AG09309 (cell line): ENCODE data around the gene PHF19.

Source experiments
- DNase-seq: peaks from one replicate; pipeline ENCODE4 v3.0.0-alpha.2; 2010; ENCODE audit warnings: low read depth
- H3K4me3 ChIP-seq: 2 replicates; pipeline ENCODE4 v1.5.1; 2011; ENCODE audit warnings: mild to moderate bottlenecking, low read depth, low read length, moderate library complexity; ENCODE audit not compliant: control insufficient read depth
- TF ChIP-seq, protein P1 (sequence below): IDR thresholded peaks from 2 replicates; pipeline ENCODE4 v1.5.1; 2011; ENCODE audit warnings: mild to moderate bottlenecking, low read depth, low read length, inconsistent platforms; ENCODE audit not compliant: insufficient read depth, control insufficient read depth; ENCODE audit errors: missing control alignments

Gene PHF19

DNA sequence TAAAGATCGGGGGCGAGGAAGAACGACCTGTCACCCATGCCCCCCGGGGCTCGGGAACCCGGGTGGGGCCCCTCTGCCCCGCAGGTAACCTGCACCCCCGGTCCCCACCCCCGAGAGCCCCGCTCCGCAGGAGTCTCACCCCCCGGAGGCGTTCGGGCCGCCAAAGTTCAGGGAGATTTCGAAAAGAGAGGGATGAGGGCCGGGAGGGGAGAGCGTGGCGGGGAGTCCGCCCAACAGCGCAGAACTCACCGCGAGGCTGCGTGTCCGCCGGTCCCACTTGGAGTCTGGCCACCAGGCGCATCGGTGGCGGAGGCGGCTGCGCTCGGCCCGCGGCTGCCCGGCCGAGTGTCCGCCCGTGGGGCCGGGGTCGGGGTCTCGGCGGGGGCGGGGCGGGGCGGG, at the start of gene PHF19:
Gene PHF19, minus strand, starts transcription at position 347 of the 399 bp plus-strand sequence. CDS start 2,447 bp downstream, outside the sequence.
- DNase-seq = no peak
- TF ChIP-seq, protein P1, sequence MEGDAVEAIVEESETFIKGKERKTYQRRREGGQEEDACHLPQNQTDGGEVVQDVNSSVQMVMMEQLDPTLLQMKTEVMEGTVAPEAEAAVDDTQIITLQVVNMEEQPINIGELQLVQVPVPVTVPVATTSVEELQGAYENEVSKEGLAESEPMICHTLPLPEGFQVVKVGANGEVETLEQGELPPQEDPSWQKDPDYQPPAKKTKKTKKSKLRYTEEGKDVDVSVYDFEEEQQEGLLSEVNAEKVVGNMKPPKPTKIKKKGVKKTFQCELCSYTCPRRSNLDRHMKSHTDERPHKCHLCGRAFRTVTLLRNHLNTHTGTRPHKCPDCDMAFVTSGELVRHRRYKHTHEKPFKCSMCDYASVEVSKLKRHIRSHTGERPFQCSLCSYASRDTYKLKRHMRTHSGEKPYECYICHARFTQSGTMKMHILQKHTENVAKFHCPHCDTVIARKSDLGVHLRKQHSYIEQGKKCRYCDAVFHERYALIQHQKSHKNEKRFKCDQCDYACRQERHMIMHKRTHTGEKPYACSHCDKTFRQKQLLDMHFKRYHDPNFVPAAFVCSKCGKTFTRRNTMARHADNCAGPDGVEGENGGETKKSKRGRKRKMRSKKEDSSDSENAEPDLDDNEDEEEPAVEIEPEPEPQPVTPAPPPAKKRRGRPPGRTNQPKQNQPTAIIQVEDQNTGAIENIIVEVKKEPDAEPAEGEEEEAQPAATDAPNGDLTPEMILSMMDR = no peak
- peak within 1 kb of the TSS; percentile 84 for H3K4me3 ChIP-seq

DNA sequence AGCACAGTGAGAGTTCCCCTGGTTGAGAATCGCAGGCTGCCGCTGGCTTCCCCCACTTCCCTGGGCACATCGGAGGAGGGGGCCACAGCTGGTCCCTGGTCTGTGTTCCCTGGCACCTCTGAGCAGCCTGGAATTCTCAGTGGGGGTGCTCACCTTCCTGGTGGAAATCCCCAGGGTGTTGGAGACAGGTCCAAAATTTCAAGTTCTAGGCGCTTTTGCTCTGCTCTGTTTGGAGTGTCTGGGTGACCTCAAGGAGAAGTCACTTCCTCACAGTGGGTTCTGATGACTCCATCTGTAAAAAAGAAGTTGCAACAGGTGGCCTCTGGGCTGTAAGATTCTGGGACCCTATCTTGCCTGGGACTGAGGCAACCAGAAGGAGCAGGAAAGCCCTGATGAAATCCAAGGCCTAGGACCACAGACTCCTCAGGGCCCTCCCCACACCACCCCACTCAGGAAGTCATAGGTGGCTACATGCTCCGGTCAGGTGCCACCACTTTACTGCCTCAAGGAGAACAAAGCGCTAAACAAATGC, 49.5 kb upstream of the PHF19 start, which contains the start of gene TRAF1:
Gene TRAF1, minus strand, starts transcription at position 400 of the 532 bp plus-strand sequence. CDS start 721 bp downstream, outside the sequence.
- no peak for DNase-seq
- no peak within 1 kb of the TSS for H3K4me3 ChIP-seq
- TF ChIP-seq, protein P1 = no peak

- no peak for DNase-seq
- H3K4me3 ChIP-seq = no peak overlapping the region
- TF ChIP-seq, protein P1 = no peak
Measured at GRCh38 chr9:120925535-120926396, 48.8 kb upstream of the PHF19 start.

GRCh38 chr9:120924698-120925534, 47.9 kb upstream of the PHF19 start:
- no peak overlapping the region for H3K4me3 ChIP-seq

GRCh38 chr9:120923620-120924328, 46.8 kb upstream of the PHF19 start:
- DNase-seq = no peak
- no peak overlapping the region for H3K4me3 ChIP-seq
- TF ChIP-seq, protein P1 = no peak

More at GRCh38 chr9:120924698-120925534, 47.9 kb upstream of the PHF19 start:
- TF ChIP-seq, protein P1 = no peak
- DNase-seq = no peak
